Suprapubic skin (tissue), 4 donors: ENCODE measurements around the gene ASPDH. TPM values are rescaled to one million over a fixed set of nuclear protein-coding genes. Genes with fewer than 3 reads are reported as not detected.

Experiments
- DNase-seq, 2 donors: peaks; one replicate each; pipeline ENCODE4 v3.0.0-alpha.2; 2019; ENCODE audit warnings: low spot score in 2 of 2
- H3K27ac ChIP-seq: fragments of 200-600 bp; sonication (generic); one replicate; pipeline ENCODE4 v1.5.1; 2019
- H3K27me3 ChIP-seq: fragments of 200-600 bp; sonication (generic); one replicate; pipeline ENCODE4 v1.5.1; 2019
- H3K36me3 ChIP-seq: fragments of 200-600 bp; sonication (generic); one replicate; pipeline ENCODE4 v1.5.1; 2019
- H3K4me1 ChIP-seq: fragments of 200-600 bp; sonication (generic); one replicate; pipeline ENCODE4 v1.5.1; 2019
- H3K4me3 ChIP-seq: fragments of 200-600 bp; sonication (generic); one replicate; pipeline ENCODE4 v1.5.1; 2019; ENCODE audit warnings: mild to moderate bottlenecking
- H3K9me3 ChIP-seq: fragments of 200-600 bp; sonication (generic); one replicate; pipeline ENCODE4 v1.5.1; 2019
- CTCF ChIP-seq, 2 donors: fragments of 200-600 bp in 1 of 2; fragments of 450-650 bp in 1 of 2; sonication (generic) in 1 of 2; IDR thresholded peaks; one replicate each; pipeline ENCODE4 v1.5.1; 2016 to 2019; ENCODE audit warnings: antibody characterized with exemption in 2 of 2, mild to moderate bottlenecking in 1 of 2, moderate library complexity in 1 of 2
- EP300 ChIP-seq: sonication (generic); formaldehyde crosslinking; IDR thresholded peaks from one replicate; pipeline ENCODE4 v1.6.1; 2017; ENCODE audit warnings: antibody characterized with exemption
- POLR2A ChIP-seq, 2 donors: fragments of 450-650 bp; IDR thresholded peaks; one replicate each; pipeline ENCODE4 v1.6.1; 2017; ENCODE audit warnings: antibody characterized with exemption in 2 of 2, mild to moderate bottlenecking in 2 of 2, moderate library complexity in 2 of 2
- POLR2AphosphoS5 ChIP-seq, 3 donors: sonication (generic); formaldehyde crosslinking; IDR thresholded peaks; one replicate each; pipeline ENCODE4 v1.6.1; 2017; ENCODE audit warnings: antibody characterized with exemption in 3 of 3
- WGBS: methylation state at CpG from one replicate; pipeline ENCODE4 v1.1.5; 2018; 5-methylcytosine and 5-hydroxymethylcytosine counted together
- total RNA-seq, 4 donors: library from RNA; depleted of rRNA; stranded (reverse); fragments of >200 nt; gene quantifications; one replicate each; pipeline ENCODE4 v1.1.0, GENCODE V29; 2016

The ASPDH gene
- total RNA-seq, 4 donors from 2014 or later, result not detected

- Histone ChIP-seq H3K4me3 (no peak overlapping the region), H3K4me1 (peaks cover 1% of the 10 kb centered on the region), H3K27ac (no peak overlapping the region), H3K9me3 (no peaks in the 10 kb centered on the region), H3K27me3 (peaks cover 58% of the 10 kb centered on the region), H3K36me3 (no peaks in the 10 kb centered on the region)
- TF ChIP-seq POLR2A (IDR thresholded peaks at IDR 0.05), result no peak
- TF ChIP-seq POLR2AphosphoS5 (IDR thresholded peaks at IDR 0.05), result no peak
- TF ChIP-seq EP300, result no peak
- DNase-seq, result no peak
- 72% methylated on average over 13 of the region's 29 CpGs for WGBS
Measured at GRCh38 chr19:50546527-50547221, 33.0 kb upstream of the ASPDH start.

- 87% methylated on average over 9 of the region's 21 CpGs for WGBS
- no peaks in the 10 kb centered on the region for H3K9me3 ChIP-seq
- no peak overlapping the region for H3K4me3 ChIP-seq
- TF ChIP-seq POLR2A (IDR thresholded peaks at IDR 0.05) (no peak), CTCF (IDR thresholded peaks at IDR 0.05) (no peak), POLR2AphosphoS5 (IDR thresholded peaks at IDR 0.05) (no peak), EP300 (no peak)
- no peaks in the 10 kb centered on the region for H3K36me3 ChIP-seq
- no peaks in the 10 kb centered on the region for H3K4me1 ChIP-seq
- no peak overlapping the region for H3K27ac ChIP-seq
- no peak for DNase-seq
- H3K27me3 ChIP-seq, result peaks cover 25% of the 10 kb centered on the region
Measured at GRCh38 chr19:50542943-50543342, 29.2 kb upstream of the ASPDH start.

GRCh38 chr19:50537769-50538230 lies 24.1 kb upstream of the ASPDH start:
- no peak for DNase-seq
- peaks cover 18% of the 10 kb centered on the region for H3K27me3 ChIP-seq
- no peak overlapping the region for H3K27ac ChIP-seq
- H3K9me3 ChIP-seq, result peaks cover 3% of the 10 kb centered on the region
- peak in 1 of 2 donors; percentile 68 for TF ChIP-seq CTCF (IDR thresholded peaks at IDR 0.05)
- TF ChIP-seq POLR2AphosphoS5 (IDR thresholded peaks at IDR 0.05), result no peak
- WGBS, result 21% methylated on average over 15 of the region's 15 CpGs
- H3K36me3 ChIP-seq, result no peaks in the 10 kb centered on the region
- H3K4me3 ChIP-seq, result no peak overlapping the region
- no peaks in the 10 kb centered on the region for H3K4me1 ChIP-seq

- Histone ChIP-seq H3K27ac (no peak overlapping the region), H3K9me3 (peaks cover 7% of the 10 kb centered on the region), H3K36me3 (no peaks in the 10 kb centered on the region), H3K4me1 (no peaks in the 10 kb centered on the region), H3K27me3 (peaks cover 22% of the 10 kb centered on the region), H3K4me3 (no peak overlapping the region)
- 86% methylated on average over 17 of the region's 18 CpGs for WGBS
- no peak for DNase-seq
- TF ChIP-seq EP300 (no peak), CTCF (IDR thresholded peaks at IDR 0.05) (no peak), POLR2AphosphoS5 (IDR thresholded peaks at IDR 0.05) (no peak), POLR2A (IDR thresholded peaks at IDR 0.05) (no peak)
Measured at GRCh38 chr19:50537306-50537685, 23.6 kb upstream of the ASPDH start.

- Histone ChIP-seq H3K27ac (no peak overlapping the region), H3K27me3 (peaks cover 27% of the 10 kb centered on the region), H3K4me3 (no peak overlapping the region), H3K9me3 (peaks cover 7% of the 10 kb centered on the region), H3K36me3 (no peaks in the 10 kb centered on the region), H3K4me1 (no peaks in the 10 kb centered on the region)
- no peak for TF ChIP-seq EP300
- TF ChIP-seq POLR2AphosphoS5 (IDR thresholded peaks at IDR 0.05), result no peak
- no peak for TF ChIP-seq CTCF (IDR thresholded peaks at IDR 0.05)
- TF ChIP-seq POLR2A (IDR thresholded peaks at IDR 0.05), result no peak
- WGBS, result 88% methylated on average over 15 of the region's 16 CpGs
- DNase-seq, result no peak
Measured at GRCh38 chr19:50536662-50537305, 23.1 kb upstream of the ASPDH start.
